Measurements from ENCODE around the gene PLLP. TPM values are rescaled to one million over a fixed set of nuclear protein-coding genes. Genes with fewer than 3 reads are reported as not detected.

PLLP gene
- total RNA-seq, 1 experiment from 2014 or later: not detected

GRCh38 chr16:57316390-57317017 lies 32.0 kb upstream of the PLLP start:
- Histone ChIP-seq H3K4me2 (ENCODE audit: low read depth, low read length, poor library complexity, severe bottlenecking) (no peak overlapping the region), H3K4me1 (ENCODE audit: low read length) (peaks cover 8% of the 10 kb centered on the region), H3K4me3 (ENCODE audit: low read length) (no peak overlapping the region), H3K9me2 (replicated peaks; ENCODE audit: insufficient read depth, low read length) (no peaks in the 10 kb centered on the region), H3K9me3 (ENCODE audit: low read length) (no peaks in the 10 kb centered on the region), H3K9ac (ENCODE audit: low read length) (no peak overlapping the region), H3K27ac (ENCODE audit: low read length) (no peak overlapping the region), H3K27me3 (ENCODE audit: low read length) (no peaks in the 10 kb centered on the region), H4K20me1 (ENCODE audit: insufficient read depth, low read depth, low read length) (no peaks in the 10 kb centered on the region), H3K36me3 (ENCODE audit: insufficient read depth, low read length) (no peaks in the 10 kb centered on the region), H2AFZ (ENCODE audit: low read length) (no peak overlapping the region), H3K79me2 (ENCODE audit: low read length) (no peaks in the 10 kb centered on the region)
- no peak for DNase-seq

DNA sequence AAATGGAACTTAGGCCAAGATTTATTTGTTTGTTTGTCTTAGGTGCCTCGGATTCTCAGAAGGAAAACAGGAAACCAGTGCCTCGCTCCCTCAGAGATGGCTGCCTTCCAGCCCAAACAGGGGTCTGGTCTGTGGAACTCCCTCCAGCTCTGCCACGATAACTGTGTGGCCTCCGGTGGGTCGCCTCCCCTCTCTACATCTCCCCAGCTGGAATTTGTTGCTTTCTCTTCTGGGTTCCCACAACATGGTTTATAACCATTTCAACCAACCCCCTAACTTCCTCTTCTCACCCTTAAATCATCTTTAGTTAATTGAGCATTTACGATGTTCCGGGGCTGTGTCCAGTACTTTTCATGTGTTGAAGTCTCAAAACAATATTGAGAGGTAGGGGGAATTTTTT lies 30.9 kb upstream of the PLLP start:
- Histone ChIP-seq H3K79me2 (ENCODE audit: low read length) (no peaks in the 10 kb centered on the region), H3K27me3 (ENCODE audit: low read length) (no peaks in the 10 kb centered on the region), H2AFZ (ENCODE audit: low read length) (no peak overlapping the region), H3K9ac (ENCODE audit: low read length) (no peak overlapping the region), H3K4me1 (ENCODE audit: low read length) (peaks cover 8% of the 10 kb centered on the region), H3K4me2 (ENCODE audit: low read depth, low read length, poor library complexity, severe bottlenecking) (no peak overlapping the region), H3K9me3 (ENCODE audit: low read length) (no peaks in the 10 kb centered on the region), H4K20me1 (ENCODE audit: insufficient read depth, low read depth, low read length) (no peaks in the 10 kb centered on the region), H3K4me3 (ENCODE audit: low read length) (no peak overlapping the region), H3K27ac (ENCODE audit: low read length) (no peak overlapping the region), H3K9me2 (replicated peaks; ENCODE audit: insufficient read depth, low read length) (no peaks in the 10 kb centered on the region), H3K36me3 (ENCODE audit: insufficient read depth, low read length) (no peaks in the 10 kb centered on the region)
- no peak for DNase-seq

- H3K9me2 ChIP-seq (replicated peaks; ENCODE audit: insufficient read depth, low read length): no peaks in the 10 kb centered on the region
- no peak overlapping the region for H3K27ac ChIP-seq (ENCODE audit: low read length)
- H2AFZ ChIP-seq (ENCODE audit: low read length): no peak overlapping the region
- H3K9me3 ChIP-seq (ENCODE audit: low read length): no peaks in the 10 kb centered on the region
- no peaks in the 10 kb centered on the region for H3K36me3 ChIP-seq (ENCODE audit: insufficient read depth, low read length)
- H3K9ac ChIP-seq (ENCODE audit: low read length): no peak overlapping the region
- H4K20me1 ChIP-seq (ENCODE audit: insufficient read depth, low read depth, low read length): no peaks in the 10 kb centered on the region
- no peaks in the 10 kb centered on the region for H3K27me3 ChIP-seq (ENCODE audit: low read length)
- no peak for DNase-seq
- no peak overlapping the region for H3K4me2 ChIP-seq (ENCODE audit: low read depth, low read length, poor library complexity, severe bottlenecking)
- no peak overlapping the region for H3K4me3 ChIP-seq (ENCODE audit: low read length)
- H3K4me1 ChIP-seq (ENCODE audit: low read length): peaks cover 8% of the 10 kb centered on the region
- H3K79me2 ChIP-seq (ENCODE audit: low read length): no peaks in the 10 kb centered on the region
Measured at GRCh38 chr16:57314161-57314785, 29.8 kb upstream of the PLLP start.

DNA sequence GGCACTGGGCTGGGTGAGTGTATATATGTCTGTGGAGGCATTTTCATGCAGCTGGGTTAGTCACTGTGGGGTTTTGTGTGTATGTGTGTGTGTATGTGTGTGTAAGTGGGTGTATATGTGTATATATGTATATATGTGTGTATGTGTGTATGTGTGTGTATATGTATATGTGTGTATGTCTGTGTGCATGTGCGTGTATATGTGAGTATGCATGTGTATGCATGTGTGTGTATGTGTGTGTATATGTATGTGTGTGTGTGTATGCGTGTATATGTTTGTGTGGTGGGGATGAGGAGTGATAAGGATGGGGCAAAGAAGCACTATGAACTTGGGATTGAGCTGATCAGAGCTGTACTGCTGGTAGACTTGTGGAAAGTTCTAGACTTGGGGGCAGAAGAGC lies 29.0 kb upstream of the PLLP start:
- no peaks in the 10 kb centered on the region for H3K36me3 ChIP-seq (ENCODE audit: insufficient read depth, low read length)
- H3K27ac ChIP-seq (ENCODE audit: low read length): no peak overlapping the region
- no peaks in the 10 kb centered on the region for H3K9me2 ChIP-seq (replicated peaks; ENCODE audit: insufficient read depth, low read length)
- no peaks in the 10 kb centered on the region for H4K20me1 ChIP-seq (ENCODE audit: insufficient read depth, low read depth, low read length)
- H3K79me2 ChIP-seq (ENCODE audit: low read length): no peaks in the 10 kb centered on the region
- H3K4me3 ChIP-seq (ENCODE audit: low read length): no peak overlapping the region
- DNase-seq: no peak
- no peaks in the 10 kb centered on the region for H3K27me3 ChIP-seq (ENCODE audit: low read length)
- no peaks in the 10 kb centered on the region for H3K9me3 ChIP-seq (ENCODE audit: low read length)
- no peak overlapping the region for H3K9ac ChIP-seq (ENCODE audit: low read length)
- H2AFZ ChIP-seq (ENCODE audit: low read length): no peak overlapping the region
- H3K4me2 ChIP-seq (ENCODE audit: low read depth, low read length, poor library complexity, severe bottlenecking): no peak overlapping the region
- H3K4me1 ChIP-seq (ENCODE audit: low read length): peaks cover 8% of the 10 kb centered on the region

DNA sequence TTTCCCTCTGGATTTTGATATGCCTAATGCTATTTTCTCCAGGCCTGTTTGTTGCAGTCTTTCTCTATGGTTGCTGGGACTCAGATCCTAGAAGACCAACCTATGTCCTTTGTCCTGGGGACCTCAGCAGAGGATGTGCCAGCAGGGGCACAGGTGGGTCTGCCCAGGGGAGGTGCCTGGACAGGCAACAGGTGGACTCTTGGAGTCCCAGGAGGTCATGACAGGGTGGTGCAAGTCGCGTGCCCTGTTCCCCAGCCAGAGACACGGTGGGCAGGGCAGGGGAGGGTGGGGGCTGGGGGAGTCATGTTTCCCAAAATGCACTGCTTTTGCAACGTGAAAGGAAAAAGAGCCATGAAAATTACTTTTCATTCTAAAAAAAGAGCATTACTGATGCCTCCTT lies 26.3 kb upstream of the PLLP start:
- H4K20me1 ChIP-seq (ENCODE audit: insufficient read depth, low read depth, low read length): no peaks in the 10 kb centered on the region
- no peak overlapping the region for H3K4me2 ChIP-seq (ENCODE audit: low read depth, low read length, poor library complexity, severe bottlenecking)
- H3K27me3 ChIP-seq (ENCODE audit: low read length): no peaks in the 10 kb centered on the region
- H3K9me3 ChIP-seq (ENCODE audit: low read length): no peaks in the 10 kb centered on the region
- peaks cover 8% of the 10 kb centered on the region for H3K4me1 ChIP-seq (ENCODE audit: low read length)
- no peaks in the 10 kb centered on the region for H3K79me2 ChIP-seq (ENCODE audit: low read length)
- H3K36me3 ChIP-seq (ENCODE audit: insufficient read depth, low read length): no peaks in the 10 kb centered on the region
- H3K27ac ChIP-seq (ENCODE audit: low read length): no peak overlapping the region
- DNase-seq: no peak
- no peak overlapping the region for H2AFZ ChIP-seq (ENCODE audit: low read length)
- H3K9me2 ChIP-seq (replicated peaks; ENCODE audit: insufficient read depth, low read length): no peaks in the 10 kb centered on the region
- H3K9ac ChIP-seq (ENCODE audit: low read length): no peak overlapping the region
- no peak overlapping the region for H3K4me3 ChIP-seq (ENCODE audit: low read length)

GRCh38 chr16:57308041-57308440 lies 23.6 kb upstream of the PLLP start:
- Histone ChIP-seq H3K27ac (ENCODE audit: low read length) (no peak overlapping the region), H3K79me2 (ENCODE audit: low read length) (no peaks in the 10 kb centered on the region), H3K4me2 (ENCODE audit: low read depth, low read length, poor library complexity, severe bottlenecking) (no peak overlapping the region), H3K27me3 (ENCODE audit: low read length) (no peaks in the 10 kb centered on the region), H4K20me1 (ENCODE audit: insufficient read depth, low read depth, low read length) (no peaks in the 10 kb centered on the region), H3K36me3 (ENCODE audit: insufficient read depth, low read length) (no peaks in the 10 kb centered on the region), H3K4me1 (ENCODE audit: low read length) (no peaks in the 10 kb centered on the region), H3K9me3 (ENCODE audit: low read length) (no peaks in the 10 kb centered on the region), H3K9ac (ENCODE audit: low read length) (no peak overlapping the region), H2AFZ (ENCODE audit: low read length) (no peak overlapping the region), H3K9me2 (replicated peaks; ENCODE audit: insufficient read depth, low read length) (no peaks in the 10 kb centered on the region), H3K4me3 (ENCODE audit: low read length) (no peak overlapping the region)
- DNase-seq: no peak

GRCh38 chr16:57307365-57307764 lies 22.9 kb upstream of the PLLP start:
- Histone ChIP-seq H3K79me2 (ENCODE audit: low read length) (no peaks in the 10 kb centered on the region), H3K9me2 (replicated peaks; ENCODE audit: insufficient read depth, low read length) (no peaks in the 10 kb centered on the region), H3K4me1 (ENCODE audit: low read length) (no peaks in the 10 kb centered on the region), H2AFZ (ENCODE audit: low read length) (no peak overlapping the region), H3K27me3 (ENCODE audit: low read length) (no peaks in the 10 kb centered on the region), H3K4me3 (ENCODE audit: low read length) (no peak overlapping the region), H3K36me3 (ENCODE audit: insufficient read depth, low read length) (no peaks in the 10 kb centered on the region), H3K9ac (ENCODE audit: low read length) (no peak overlapping the region), H4K20me1 (ENCODE audit: insufficient read depth, low read depth, low read length) (no peaks in the 10 kb centered on the region), H3K4me2 (ENCODE audit: low read depth, low read length, poor library complexity, severe bottlenecking) (no peak overlapping the region), H3K9me3 (ENCODE audit: low read length) (no peaks in the 10 kb centered on the region), H3K27ac (ENCODE audit: low read length) (no peak overlapping the region)
- DNase-seq: no peak

DNA sequence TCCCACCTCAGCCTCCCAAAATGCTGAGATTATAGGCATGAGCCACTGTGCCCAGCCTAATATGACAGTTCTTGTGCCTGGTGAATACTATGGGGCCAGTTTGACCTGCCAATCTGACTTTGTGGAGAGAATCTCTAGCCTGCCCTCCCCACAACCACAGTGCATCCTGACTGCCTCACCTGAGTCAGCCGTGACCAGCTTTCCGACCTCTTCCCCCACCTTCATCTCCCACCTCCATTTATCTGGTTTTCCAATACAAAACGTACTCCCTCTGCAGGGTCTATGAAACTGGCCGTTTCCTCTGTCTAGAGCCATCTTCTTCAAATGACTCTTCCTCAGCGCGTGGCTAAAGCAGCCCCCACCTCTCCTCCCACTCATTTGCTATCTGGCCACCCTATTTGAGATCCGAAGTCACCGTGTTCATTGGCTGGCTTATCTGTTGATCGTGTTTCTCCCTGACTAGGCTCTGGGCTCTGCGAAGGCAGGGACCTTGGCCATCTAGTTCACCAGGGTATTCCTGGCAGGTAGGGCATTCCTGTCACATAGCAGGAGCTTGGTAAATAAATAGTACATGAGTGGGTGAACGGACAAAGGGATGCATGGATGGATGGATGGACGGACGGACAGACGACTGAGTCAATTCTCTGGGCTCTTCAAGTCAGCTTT lies 22.3 kb upstream of the PLLP start:
- H4K20me1 ChIP-seq (ENCODE audit: insufficient read depth, low read depth, low read length): no peaks in the 10 kb centered on the region
- DNase-seq: no peak
- H3K79me2 ChIP-seq (ENCODE audit: low read length): no peaks in the 10 kb centered on the region
- no peaks in the 10 kb centered on the region for H3K36me3 ChIP-seq (ENCODE audit: insufficient read depth, low read length)
- H3K4me1 ChIP-seq (ENCODE audit: low read length): no peaks in the 10 kb centered on the region
- H3K27me3 ChIP-seq (ENCODE audit: low read length): no peaks in the 10 kb centered on the region
- no peaks in the 10 kb centered on the region for H3K9me3 ChIP-seq (ENCODE audit: low read length)
- H3K27ac ChIP-seq (ENCODE audit: low read length): no peak overlapping the region
- no peak overlapping the region for H3K9ac ChIP-seq (ENCODE audit: low read length)
- H3K4me3 ChIP-seq (ENCODE audit: low read length): no peak overlapping the region
- H3K4me2 ChIP-seq (ENCODE audit: low read depth, low read length, poor library complexity, severe bottlenecking): no peak overlapping the region
- no peaks in the 10 kb centered on the region for H3K9me2 ChIP-seq (replicated peaks; ENCODE audit: insufficient read depth, low read length)
- no peak overlapping the region for H2AFZ ChIP-seq (ENCODE audit: low read length)

Data from Karpas-422 (cell line).